Hematopoietic multipotent progenitor cell treated with erythropoietin and hydrocortisone succinate and interleukin-3 and kit ligand, for 4 days (in vitro differentiated cells): Measurements from ENCODE around the gene ITK.

Experiments
- DNase-seq: peaks from one replicate; pipeline ENCODE4 v3.0.0-alpha.2; 2015

ITK gene

GRCh38 chr5:157284458-157285212 is 104.0 kb downstream of the ITK start:
- no peak for DNase-seq

GRCh38 chr5:157285310-157286035 is 104.8 kb downstream of the ITK start:
- no peak for DNase-seq

GRCh38 chr5:157286761-157287211 is 106.1 kb downstream of the ITK start:
- no peak for DNase-seq

- DNase-seq, result peak; percentile 91
Measured at GRCh38 chr5:157288405-157289163, 107.9 kb downstream of the ITK start.

GRCh38 chr5:157289164-157289819 is 108.7 kb downstream of the ITK start:
- DNase-seq, result no peak

- DNase-seq, result no peak
Measured at GRCh38 chr5:157290156-157290980, 109.7 kb downstream of the ITK start.

- DNase-seq, result peak; percentile 75
Measured at GRCh38 chr5:157290981-157291711, 110.5 kb downstream of the ITK start.

- no peak for DNase-seq
Measured at GRCh38 chr5:157292599-157292998, 112.0 kb downstream of the ITK start.

- DNase-seq, result no peak
Measured at GRCh38 chr5:157294407-157295091, 113.9 kb downstream of the ITK start.

- DNase-seq, result no peak
Measured at GRCh38 chr5:157295247-157295646, 114.6 kb downstream of the ITK start.

- no peak for DNase-seq
Measured at GRCh38 chr5:157300564-157300963, 119.9 kb downstream of the ITK start.

- no peak for DNase-seq
Measured at GRCh38 chr5:157301066-157301465, 120.4 kb downstream of the ITK start.

- DNase-seq, result no peak
Measured at GRCh38 chr5:157303023-157303422, 122.4 kb downstream of the ITK start.

GRCh38 chr5:157303667-157304327 is 123.2 kb downstream of the ITK start:
- DNase-seq, result peak; percentile 43
